Fibroblast of mammary gland (primary cell): ENCODE measurements around the gene SDS.

Source experiments
- DNase-seq: peaks from one replicate; pipeline ENCODE4 v3.0.0-alpha.2; 2010; ENCODE audit warnings: low read depth
- H3K4me3 ChIP-seq: 2 replicates; pipeline ENCODE4 v1.5.1; 2011; ENCODE audit warnings: low read depth, mild to moderate bottlenecking, low read length, moderate library complexity; ENCODE audit not compliant: control insufficient read depth
- CTCF ChIP-seq: conservative IDR thresholded peaks from 2 replicates; pipeline ENCODE4 v1.5.1; 2011; ENCODE audit warnings: low read depth, low read length, inconsistent platforms; ENCODE audit not compliant: control insufficient read depth, insufficient read depth

The SDS gene

GRCh38 chr12:113400362-113400761 is 3.3 kb downstream of the SDS start:
- no peak overlapping the region for H3K4me3 ChIP-seq
- no peak for DNase-seq
- TF ChIP-seq CTCF = no peak

DNA sequence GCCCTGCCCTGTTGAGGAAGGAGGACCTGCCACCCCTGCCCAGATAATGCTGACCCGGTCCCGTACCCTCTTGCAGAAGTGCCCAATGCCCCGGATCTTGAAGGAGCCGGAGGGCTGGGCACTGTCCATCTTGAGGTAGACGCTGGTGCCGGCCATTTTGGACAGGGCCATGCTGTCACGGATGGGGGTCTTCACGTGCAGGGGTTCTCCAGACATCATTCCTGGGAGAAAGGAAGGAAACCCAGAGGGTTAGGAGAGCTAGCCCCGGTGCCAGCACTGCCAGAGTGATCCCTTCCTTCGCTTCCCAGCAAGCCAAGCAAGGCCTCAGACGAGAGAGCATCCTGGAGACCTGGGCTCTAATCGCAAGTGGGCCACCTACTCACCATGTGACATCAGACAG is 4.2 kb downstream of the SDS start:
- DNase-seq = no peak
- no peak overlapping the region for H3K4me3 ChIP-seq
- TF ChIP-seq CTCF = no peak

- DNase-seq = no peak
- no peak for TF ChIP-seq CTCF
- H3K4me3 ChIP-seq = no peak overlapping the region
These were observed 5.1 kb downstream of the SDS start for GRCh38 chr12:113398346-113399290.

- no peak for DNase-seq
- TF ChIP-seq CTCF = no peak
- no peak overlapping the region for H3K4me3 ChIP-seq
These were observed 6.0 kb downstream of the SDS start for GRCh38 chr12:113397497-113398197.

GRCh38 chr12:113396828-113397496 is 6.7 kb downstream of the SDS start:
- TF ChIP-seq CTCF = no peak
- DNase-seq = no peak
- no peak overlapping the region for H3K4me3 ChIP-seq

DNA sequence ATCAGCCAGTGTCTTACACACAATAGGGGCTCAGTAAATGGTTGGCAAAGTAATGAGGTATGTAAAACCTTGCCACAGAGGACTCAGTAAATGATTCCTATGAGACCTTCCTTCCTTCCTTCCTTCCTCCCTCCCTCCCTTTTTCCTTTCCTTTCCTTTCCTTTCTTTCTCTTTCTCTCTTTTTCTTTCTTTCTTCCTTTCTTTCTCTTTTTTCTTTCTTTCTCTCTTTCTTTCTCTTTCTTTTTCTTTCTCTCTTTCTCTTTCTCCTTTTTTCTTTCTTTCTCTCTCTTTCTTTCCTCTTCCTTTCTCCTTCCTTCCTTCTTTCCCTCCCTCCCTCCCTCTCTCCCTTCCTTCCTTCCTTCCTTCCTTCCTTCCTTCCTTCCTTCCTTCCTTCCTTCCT is 7.5 kb downstream of the SDS start:
- TF ChIP-seq CTCF = no peak
- H3K4me3 ChIP-seq = no peak overlapping the region
- no peak for DNase-seq
